ENCODE results near the gene IL34.

The IL34 gene

DNA sequence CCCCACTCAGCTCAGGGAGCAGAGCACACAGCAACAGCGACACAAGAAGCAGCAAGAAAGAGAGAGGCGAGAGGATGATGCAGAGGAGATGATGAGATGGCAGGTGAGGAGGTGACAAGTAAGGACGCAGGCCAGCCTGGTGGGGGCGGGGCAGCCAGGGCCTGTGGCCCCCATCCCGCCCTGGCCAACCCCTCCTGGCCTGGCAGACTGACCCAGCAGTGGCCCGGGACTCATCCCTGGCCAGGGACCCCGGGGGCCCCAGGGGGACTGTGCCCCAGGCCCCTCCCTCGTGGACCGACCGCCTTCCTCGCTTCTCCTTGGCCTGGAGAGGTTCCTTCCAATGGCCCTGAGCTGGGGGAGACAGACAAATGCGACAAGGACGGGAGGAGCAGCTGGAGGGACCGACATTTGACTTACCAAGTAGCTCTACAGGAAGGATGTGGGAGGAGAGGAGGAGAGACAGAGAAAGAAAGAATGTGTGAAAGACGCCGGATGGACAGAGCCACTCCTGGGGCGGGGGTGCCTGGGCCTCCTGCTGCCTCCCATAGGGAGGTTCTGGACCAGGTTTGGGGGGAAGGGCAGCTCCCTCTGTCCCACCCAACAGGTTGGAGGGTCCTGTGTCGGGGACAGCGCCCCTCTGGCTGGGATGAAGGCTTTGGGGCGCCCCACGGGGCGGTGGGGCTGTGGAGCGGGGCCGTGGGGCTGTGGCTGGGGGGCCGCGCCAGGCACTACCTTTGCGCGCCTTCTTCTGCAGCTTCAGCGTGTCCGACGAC, 32.7 kb downstream of the IL34 start:
- DNase-seq, result no peak

DNA sequence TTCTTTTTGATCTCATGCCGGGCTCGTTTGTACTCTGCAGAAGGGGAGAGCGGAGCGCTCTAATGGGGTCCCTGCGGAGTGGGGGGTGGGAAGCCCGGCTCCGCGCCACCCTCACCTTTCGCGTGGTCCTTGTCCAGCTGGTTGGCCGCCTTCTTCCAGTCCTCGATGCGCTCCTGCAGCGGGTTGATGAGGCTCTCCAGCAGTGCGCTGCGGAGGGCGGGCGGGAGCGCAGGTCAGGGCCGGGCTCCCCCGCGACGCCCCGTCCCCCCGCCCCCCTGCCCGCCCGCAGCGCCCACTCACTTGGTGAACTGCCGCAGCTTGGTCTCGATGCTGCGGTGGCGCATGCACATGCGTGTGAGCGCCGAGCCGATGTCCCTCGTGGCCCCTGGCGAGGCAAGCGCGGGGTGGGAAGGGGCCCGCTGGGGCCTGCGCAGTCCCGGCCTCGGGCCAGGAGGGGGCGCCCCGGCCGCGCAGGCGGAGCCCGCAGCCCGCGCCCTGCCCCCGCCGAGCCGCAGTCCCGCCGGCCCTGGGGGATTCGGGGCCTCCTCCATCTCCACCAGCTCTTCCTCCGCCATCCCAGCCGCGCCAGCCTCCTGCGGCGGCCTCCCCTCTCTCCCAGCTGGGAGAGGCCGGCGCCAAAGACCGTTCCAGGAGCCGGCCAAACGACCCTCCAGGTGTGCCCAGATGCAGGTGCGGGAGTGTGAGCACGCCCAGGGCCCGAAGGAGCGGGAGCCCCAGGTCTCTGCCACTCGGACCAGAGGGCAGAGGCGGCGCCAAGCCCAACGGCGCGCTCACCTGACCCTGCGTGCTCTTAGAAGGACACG, 33.5 kb downstream of the IL34 start:
- no peak for DNase-seq

DNA sequence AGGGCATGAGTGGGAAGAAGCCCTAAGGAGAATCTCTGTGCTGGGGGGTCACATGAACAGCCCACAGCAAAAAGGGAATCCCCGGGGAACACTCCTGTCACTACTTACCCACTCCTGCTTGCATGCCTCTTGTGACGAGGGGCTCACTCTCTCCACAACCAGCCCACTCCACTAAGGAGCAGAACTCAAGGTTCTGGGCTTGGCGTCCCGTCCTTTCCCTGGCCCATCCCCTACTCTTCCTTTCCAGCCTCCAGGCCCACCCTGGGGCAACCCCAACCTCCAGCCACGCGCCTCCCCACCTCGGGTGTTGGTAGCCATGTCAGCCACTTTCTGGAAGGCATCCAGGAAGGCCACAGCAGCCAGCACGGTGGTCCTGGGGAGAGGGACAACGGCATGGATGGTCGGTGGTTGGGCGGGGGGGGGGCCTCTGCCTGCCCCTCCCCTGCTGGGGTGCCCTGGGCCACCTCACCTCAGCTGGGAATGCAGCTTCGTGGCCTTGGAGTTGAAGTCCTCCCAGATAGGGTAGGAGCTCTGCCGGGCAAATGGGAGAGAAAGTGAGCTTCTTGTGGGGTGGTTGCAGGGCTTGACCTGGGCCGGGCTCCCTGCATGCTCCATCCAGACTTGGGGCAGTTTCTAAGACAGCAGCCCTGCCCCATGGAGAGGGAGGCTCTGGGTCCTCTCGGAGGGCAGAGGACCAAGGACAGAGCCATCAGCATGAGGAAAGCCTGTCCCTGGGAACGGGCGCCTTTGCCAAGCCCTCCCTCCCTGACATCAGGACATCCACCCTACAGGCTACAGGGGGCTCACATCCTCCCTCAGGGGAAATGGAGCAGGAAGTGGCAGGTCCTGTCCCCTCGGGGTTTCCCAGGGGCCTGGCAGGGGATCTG, 34.4 kb downstream of the IL34 start:
- no peak for DNase-seq

DNA sequence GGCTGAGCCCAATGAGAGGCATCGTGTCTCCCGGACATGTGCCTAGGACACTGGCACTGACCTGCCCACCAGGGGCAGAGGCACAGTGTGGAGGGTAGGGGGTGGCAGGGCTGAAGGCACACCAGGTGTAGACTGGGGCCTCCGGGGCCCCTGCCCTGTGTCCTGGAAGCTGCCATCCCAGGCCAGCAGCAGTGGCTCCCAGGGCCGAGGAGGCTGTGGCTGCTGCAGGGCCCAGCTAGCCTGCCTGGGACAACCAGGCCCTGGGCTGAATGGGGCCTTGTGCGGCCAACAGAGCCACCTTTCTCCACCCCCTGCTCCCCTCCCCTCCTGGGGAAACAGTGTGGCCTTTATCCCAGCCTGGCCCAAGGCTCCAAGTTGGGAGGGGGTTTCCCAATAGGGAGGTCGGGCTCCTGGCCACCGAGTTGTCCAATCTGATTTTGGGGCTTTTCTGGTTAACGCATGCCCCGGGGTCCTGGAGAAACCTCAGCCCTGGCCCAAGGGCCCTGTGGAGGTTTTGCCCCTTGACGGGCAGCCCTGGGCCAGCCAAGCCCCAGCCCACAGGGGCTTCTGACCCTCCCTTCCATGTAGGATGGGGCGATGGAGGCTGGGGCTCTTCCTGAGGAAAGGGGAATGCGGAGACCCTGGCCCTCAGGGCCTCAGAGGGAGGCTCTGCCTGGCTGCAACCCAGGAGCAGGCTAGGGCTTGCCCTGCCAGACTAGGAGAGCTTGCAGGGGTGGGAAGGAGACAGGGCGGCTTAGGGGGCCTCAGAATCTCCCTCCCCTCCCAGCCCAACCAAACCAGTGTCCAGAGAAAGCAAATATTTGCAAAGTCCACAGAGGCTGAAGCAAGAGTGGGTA, 35.3 kb downstream of the IL34 start:
- DNase-seq, result no peak

DNA sequence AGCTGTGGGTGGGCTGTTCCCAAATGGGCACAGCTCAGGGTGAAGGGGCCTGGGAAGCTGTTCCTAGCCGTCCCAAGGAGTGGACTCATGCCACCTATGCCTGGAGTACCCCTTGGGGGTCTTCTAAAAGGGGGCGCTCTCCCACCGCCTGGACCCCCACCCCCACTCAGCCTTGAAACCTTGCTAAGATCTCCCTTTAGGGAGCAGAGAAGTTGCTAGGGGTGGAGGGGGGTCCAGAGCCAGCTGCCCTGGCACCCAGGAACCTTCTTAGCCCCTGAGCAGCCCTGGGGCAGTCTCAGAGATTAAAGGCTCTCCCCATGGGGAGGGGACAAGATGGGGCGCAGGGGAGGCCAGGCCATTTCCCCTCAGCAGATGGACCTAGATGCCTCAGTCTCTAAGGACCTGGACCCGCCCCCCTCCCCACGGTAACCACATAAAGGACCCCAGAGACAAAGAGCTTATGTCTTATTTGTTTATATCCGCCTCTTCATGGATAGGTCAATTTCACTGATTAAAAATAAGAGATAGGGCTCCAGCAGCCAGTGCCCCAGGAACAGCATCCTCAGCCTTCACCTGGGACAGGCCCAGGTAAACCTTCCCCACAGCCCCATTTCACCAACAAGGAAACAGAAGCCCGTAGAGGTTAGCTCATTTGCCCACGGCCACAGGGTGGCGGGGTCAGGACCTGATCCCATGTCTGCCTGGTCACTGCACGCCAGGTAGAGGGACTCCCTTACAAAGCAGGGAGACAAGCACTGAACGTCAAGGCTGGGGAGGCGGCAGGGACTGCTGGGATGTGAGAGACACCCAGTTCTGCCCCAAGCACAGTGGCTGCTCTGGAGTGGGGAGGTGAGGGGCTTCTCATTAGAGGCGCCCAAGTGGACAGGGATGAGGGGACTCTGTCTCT, 36.1 kb downstream of the IL34 start:
- no peak for DNase-seq

DNA sequence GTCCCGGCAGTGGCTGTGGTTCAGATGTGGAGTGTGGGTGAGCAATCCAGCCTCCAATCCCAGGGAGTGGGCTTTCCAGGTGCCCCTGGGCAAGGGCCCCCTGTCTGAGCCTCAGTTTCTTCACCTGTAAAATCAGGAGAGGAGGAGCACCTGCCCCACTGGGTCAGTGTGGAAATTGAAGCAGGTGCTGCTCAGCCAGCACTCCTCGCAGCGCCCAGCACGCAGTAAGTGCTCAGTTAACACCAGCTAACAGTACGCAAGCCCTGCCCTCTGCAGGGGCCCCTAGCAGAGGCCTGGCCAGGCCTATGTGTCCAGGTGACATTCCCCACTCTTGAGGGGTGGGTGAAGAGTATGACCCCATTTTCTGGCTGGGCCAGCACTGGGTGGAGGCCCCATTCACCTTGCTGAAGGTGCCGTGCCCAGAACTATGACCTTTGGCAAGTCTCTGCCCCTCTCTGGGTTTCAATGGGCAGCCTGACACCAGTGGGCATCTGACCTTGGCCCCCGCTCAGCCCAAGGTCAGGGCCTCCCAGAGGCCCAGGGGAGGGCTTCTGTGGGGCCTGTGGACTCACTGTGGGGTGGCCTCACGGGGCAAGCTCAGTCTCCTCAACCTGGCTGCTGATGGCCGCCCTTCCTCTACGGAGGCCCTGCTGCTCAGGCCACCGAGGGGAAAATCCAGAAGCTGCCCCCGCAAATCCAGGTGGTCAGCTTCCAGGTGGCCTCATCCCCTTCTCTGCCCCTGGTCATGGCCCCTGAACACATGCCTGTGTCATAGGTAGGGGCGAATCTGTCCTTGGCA, 37.0 kb downstream of the IL34 start:
- DNase-seq, result no peak

DNA sequence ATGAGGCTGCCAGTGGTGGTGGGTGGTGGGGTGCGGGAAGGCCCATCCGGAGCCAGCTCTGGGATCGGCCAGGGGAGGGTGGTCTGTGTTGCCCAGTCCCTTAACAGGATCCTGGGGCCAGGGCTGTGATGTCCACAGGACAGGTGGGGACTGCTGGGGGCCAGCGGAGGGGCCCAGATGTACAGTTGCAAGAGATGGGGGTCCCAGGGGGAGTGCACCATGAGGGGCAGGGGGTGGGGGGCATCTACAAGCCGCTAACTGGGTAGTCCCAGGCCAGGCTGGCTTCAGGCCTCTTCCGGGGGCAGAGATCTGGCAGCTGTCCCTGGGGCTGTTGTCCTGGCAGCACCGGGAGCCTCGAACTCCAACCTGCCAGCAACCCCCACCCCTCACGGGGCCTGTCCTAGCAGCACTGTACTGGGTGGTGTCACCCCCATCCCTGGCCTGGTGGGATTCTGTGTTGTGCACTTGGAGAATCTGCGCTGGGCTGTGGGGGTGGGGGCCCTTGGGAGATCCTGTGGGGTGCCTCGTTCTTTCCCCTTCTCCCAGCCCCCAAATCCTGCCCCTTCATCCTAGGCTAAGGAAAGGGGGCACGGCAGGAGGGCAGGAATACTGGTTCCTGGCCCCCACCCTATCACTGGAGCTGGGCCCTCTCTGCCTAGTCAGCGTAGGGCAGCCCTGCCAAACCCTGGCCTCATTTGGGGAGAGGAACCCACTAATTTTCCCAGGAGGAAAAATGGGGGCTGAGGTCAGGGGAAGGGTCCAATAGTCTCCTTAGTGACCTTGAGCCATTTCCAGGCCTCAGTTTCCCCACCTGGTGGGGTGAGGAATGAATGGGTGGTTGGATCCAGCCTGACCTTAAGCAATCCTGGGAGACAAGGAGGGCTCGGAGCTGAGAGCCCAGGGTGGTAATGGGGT, 38.0 kb downstream of the IL34 start:
- no peak for DNase-seq

DNA sequence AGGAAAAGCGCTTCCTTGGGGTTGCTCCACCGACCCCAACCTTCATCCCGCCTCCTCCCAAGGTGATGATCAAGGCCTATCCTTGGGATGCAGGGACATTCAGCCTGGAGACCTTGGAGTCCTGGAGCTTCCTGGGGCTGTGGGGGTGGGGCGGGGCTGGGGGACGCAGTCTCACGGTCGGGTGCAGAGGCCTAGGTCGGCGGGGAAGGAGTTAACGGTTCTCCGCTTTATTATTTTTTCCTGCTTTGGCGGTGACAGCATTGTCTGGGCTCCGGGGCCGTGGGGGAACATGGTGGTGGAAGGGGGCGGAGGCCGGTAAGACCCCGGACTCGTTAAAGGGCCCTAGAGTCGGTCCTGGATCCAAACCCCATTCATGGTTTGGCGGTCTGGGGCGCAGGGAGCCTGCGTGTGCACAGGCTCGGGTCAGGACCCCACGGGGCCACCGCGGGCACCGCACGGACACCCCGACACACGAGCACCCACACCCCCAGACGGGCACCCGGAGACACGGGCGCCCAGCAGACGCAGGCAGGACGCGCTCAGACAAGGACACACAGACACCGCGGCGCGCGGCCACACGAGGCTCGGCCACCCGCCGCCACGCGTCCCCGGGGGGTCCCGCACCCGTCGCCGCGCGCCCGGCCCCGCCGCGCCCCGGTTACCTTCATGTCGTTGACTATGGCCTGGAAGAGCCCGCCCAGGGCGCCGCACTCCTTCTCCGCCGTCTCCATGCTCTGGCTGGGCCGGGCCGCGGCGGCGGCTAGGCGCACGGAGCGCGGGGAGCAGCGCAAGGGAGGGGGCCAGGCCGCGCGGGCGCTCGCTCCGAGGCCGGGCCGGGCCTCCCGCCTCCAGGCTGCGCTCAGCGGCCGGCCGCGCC, 38.9 kb downstream of the IL34 start:
- no peak for DNase-seq

DNA sequence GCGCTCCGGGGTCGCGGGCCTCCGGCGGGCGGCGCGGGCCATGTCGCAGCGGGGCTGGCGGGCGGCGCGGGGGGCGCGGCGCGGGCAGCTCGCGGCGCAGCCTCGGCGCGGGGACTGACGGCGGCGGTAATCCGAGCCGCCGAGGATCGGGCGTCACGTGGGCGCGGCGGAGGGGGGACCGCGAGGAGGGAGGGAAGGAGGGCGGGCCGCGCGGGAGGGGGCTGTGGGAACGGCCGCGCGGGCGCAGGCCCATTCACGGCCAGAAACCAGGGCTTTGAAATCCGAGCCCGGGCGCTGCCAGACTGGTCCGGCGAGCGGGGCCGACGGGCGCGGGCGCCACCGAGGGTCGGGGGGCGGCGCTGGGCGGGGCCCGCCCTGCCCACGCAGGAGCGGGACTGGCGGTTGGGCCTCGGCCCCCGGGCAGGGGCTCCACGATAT, 39.6 kb downstream of the IL34 start, which contains the start of gene MTSS2:
Gene MTSS2, minus strand, starts transcription at position 116 of the 438 bp plus-strand sequence. CDS start 262 bp downstream, outside the sequence.
- peak; percentile 54 for DNase-seq

DNA sequence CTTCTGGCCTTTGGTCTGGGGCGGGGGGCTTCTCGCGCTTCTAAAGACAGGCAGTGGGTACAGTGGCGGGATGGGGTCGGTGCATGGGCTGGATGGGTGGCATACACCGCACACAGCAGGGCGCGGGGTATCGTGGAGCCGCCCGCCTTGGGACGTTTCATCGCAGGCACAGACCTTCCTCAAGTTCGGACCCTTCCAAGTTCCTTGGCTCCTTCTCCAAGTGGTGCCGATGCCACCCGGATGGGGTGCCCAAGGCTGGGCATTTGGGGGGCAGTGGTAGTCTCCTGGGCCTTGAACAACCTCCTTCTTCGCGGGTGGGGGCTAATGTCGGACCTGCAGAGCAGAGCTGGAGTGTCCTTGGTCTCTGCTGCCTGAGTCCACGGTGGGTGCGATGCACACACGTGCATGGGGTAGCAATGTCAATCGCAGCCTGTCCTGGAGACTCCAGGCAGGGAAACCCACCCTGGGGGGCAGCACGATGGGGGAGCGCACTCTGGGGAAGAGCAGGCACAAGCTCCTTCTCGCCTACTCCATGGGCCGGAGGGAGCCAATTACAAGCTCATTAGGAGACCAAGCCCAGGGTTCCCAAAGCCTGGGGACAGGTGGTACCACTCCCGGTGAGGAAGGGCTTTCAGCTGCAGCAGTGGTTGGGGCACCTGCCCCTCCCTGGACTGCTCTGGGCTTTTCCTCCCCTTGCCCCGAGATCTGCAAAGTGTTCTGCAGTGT, 40.2 kb downstream of the IL34 start:
- DNase-seq, result no peak

DNA sequence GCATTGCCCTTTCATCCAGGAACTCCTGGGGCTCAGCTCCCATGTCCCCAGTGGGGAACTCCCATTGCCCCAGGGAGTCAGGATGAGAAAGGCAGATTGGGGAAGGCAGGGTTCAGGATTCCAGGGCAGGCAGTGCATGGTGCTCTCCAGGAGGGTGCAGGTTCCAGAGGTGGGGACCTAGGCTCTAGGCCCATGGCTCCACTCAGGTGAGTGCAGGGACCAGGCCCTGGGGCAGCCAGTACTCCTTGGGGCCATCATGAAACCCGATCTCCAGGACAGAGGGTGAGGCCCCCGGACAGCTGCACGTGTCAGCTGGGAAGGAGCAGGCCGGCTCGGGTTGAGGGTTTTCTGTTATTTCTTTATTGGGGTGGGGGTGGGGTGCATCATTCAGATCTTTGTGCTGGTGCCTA, 40.7 kb downstream of the IL34 start:
- DNase-seq, result no peak

DNA sequence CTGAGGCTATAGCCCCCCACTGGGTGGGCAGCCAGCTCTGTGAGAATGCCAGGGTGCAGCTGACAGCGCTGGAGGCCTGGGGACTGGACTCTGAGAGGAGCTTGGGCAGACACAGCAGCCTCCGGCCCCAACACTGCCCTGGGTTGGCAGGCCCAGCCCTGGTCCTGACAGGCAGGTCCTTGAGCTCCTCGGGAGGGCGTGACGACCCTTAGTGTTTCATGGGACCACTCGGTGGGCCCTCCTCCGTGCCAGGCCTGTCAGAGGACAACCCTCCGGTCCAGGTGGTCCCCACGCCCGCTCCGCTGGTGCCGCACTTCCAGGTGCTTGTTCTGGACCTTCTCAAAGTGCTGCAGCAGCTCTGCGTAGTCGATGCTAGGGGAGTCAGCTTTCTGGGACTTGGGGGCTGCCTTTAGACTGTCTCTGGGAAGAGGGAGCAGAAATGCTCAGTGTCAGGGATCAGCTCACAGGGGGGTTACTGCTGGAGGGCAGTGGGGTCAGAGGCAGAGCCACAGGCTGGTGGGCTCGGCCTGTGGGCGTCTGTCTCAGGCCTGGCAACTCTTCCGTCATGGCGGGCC, 41.4 kb downstream of the IL34 start:
- DNase-seq, result no peak

DNA sequence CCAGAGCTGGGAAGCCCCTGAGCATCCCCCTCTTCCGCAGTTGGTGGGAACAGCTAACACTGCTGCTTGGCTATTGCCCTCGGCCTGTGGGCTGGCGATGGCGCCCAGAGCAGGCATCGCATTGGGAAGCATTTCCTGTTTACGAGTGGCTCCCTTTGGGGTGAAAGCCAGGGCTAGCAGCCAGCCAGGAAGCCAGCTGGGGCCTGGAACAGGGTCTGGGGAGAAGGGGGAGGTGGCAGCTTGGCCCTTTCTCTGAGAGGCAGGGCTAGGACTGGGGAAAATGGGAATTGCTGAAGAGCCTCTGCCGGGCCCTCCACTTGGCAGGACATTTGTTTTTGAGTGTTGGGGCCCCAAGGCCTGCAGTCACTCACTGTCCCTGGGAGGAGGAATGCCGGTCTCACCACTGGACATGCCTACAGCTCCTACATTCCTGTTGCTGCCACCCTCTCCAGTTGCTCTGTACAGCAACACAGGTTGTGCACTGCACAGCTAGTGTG, 41.9 kb downstream of the IL34 start:
- DNase-seq, result no peak

DNA sequence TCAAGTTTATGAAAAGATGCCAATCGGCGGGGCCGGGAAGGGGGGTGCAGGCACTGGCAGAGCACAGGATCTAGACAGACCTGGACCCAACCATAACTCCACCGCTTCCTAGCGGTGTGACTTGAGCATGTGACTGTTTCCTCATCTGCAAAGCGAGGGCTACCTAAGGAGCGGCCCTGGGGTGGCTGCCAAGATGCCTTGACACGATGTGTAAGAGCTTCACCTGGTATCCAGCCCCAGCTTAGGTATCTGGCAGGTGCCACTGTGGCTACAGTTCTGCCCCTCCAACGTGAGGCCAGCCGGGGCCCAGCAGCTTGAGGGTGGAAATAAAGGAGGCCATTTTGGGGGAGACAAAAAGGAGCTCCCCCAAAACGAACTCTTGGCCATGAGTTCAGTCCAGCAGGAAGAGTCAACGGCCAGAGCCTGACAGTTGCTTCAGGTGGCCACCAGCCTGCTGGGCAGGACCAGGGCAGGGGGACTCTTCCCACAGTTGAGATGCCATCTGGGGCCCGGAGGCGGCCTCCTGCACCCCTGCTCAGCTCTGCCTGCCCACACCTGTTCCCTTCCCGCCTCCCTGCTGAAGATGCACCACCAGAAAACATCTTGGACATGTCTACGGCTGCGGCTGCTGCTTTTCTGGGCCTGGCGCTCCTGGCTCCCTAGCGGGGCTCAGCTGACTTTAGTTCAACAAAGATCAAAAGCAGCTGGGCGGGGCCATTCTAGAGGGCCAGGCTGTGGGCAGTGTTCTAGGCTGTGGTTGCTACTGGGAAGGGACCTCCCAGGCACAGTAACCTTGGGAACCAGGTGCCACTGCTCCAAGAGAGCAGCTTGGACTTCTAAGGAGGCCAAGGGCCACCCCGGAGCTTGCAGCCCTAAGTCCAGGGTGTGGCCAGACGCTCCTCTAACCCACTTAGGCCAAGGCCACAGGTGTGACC, 42.9 kb downstream of the IL34 start:
- DNase-seq, result no peak

All from T1000 (cell line).